GM21737 (cell line): ENCODE results near the gene JSRP1.

Experiments
- ATAC-seq: cut with Tn5 transposase; IDR thresholded peaks from one replicate; pipeline ENCODE4 v1.9.1; 2021; ENCODE audit warnings: mild to moderate bottlenecking, moderate library complexity; ENCODE audit not compliant: unreplicated experiment

JSRP1 gene

GRCh38 chr19:2255982-2256685 is at the start of gene JSRP1:
TSS of gene JSRP1 (minus strand) at chr19:2256417. CDS start at chr19:2255314, 1,103 bp downstream.
- no peak for ATAC-seq

GRCh38 chr19:2305452-2306280 is 49.4 kb upstream of the JSRP1 start:
- no peak for ATAC-seq

GRCh38 chr19:2303211-2303798 is 47.1 kb upstream of the JSRP1 start:
- no peak for ATAC-seq

GRCh38 chr19:2302319-2303210 is 46.3 kb upstream of the JSRP1 start:
- no peak for ATAC-seq

- no peak for ATAC-seq
Measured at GRCh38 chr19:2300533-2300932, 44.3 kb upstream of the JSRP1 start.

- no peak for ATAC-seq
Measured at GRCh38 chr19:2296141-2296540, 39.9 kb upstream of the JSRP1 start.

GRCh38 chr19:2294687-2295335 is 38.6 kb upstream of the JSRP1 start:
- ATAC-seq: no peak

- ATAC-seq: no peak
Measured at GRCh38 chr19:2291185-2291751, 35.1 kb upstream of the JSRP1 start.

GRCh38 chr19:2290441-2291184 is 34.4 kb upstream of the JSRP1 start:
- ATAC-seq: no peak

GRCh38 chr19:2289714-2290435 is 33.7 kb upstream of the JSRP1 start:
- no peak for ATAC-seq

GRCh38 chr19:2288818-2289713 is 32.8 kb upstream of the JSRP1 start:
- no peak for ATAC-seq

GRCh38 chr19:2288338-2288817 is 32.2 kb upstream of the JSRP1 start:
- ATAC-seq: no peak

GRCh38 chr19:2287585-2288337 is 31.5 kb upstream of the JSRP1 start:
- no peak for ATAC-seq

- no peak for ATAC-seq
Measured at GRCh38 chr19:2286402-2287140, 30.4 kb upstream of the JSRP1 start.

- no peak for ATAC-seq
Measured at GRCh38 chr19:2283835-2284507, 27.8 kb upstream of the JSRP1 start.

GRCh38 chr19:2282862-2283237 is 26.6 kb upstream of the JSRP1 start:
- ATAC-seq: no peak
